ENCODE results near the gene SPATC1L. TPM values are rescaled to one million over a fixed set of nuclear protein-coding genes. Genes with fewer than 3 reads are reported as not detected.
A peak's percentile ranks its signal among the peaks of the same experiment; 100 is the strongest.

The SPATC1L gene
- total and polyA plus RNA-seq, 2 of the 8 experiments (the other 6 are each of a cell fraction or from before 2014, with no cell fraction given): 24.9 to 50.0 TPM

DNA sequence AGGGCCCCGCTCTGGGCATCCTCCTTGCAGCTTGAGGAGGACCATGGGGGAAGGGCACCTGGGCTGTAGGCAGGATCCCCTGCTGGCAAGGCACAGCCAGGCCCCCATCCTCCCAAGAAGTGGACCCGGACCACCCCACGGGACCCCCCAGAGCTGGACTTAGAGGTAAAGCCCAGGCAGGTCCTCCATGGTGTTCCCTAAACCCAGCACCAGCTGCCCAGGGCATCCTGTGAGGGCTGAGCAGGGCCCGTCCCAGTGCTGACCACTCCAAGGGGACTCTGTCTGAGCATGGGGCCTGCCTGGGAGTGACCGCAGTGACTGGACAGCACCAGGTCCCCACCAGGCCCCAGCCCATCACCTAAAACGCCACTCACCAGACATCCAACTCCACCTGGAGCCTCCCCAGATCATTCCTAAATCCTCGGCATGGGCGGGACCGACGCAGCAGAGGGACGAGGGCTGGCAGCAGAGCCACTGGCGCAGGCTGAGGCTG is 65.1 kb downstream of the SPATC1L start:
- no peak overlapping the region for H4K91ac ChIP-seq (replicated peaks; ENCODE audit: insufficient read length, low read length)
- 96% methylated on average over 12 of the region's 12 CpGs; no CpG with 5 or more reads in 1 of the 2 experiments for WGBS, 2 experiments (ENCODE audit: extremely low coverage in 1 of 2, insufficient coverage in 1 of 2, insufficient read length in 1 of 2, insufficient replicate concordance in 2 of 2, low coverage in 1 of 2, low lambda C conversion rate in 2 of 2, missing lambda C conversion rate in 1 of 2)
- H2BK5ac ChIP-seq (ENCODE audit: low read depth, low read length): no peak overlapping the region
- DNase-seq (ENCODE audit: low read depth in 1 of 2, low spot score in 2 of 2) (peak in 1 of 2 experiments; percentile 41), FAIRE-seq (no peak)
- no peak overlapping the region for H3K4ac ChIP-seq (replicated peaks; ENCODE audit: insufficient read length, low read depth, low read length)
- no peak overlapping the region for H4K8ac ChIP-seq (ENCODE audit: extremely low read depth, insufficient read depth, low read length)
- no peak overlapping the region for H3K14ac ChIP-seq (ENCODE audit: insufficient read length)
- no peak overlapping the region for H2BK20ac ChIP-seq (ENCODE audit: low read length)
- CTCF ChIA-PET (ENCODE audit: partially characterized antibody): no interaction called here
- H3K9ac ChIP-seq (replicated peaks in 1 of 4; ENCODE audit: extremely low read depth in 1 of 4, low read depth in 3 of 4, low read length in 3 of 4): no peak overlapping the region
- no peaks in the 10 kb centered on the region for H3K79me2 ChIP-seq (ENCODE audit: control insufficient read depth in 1 of 2, insufficient read depth in 2 of 2, low read length in 2 of 2)
- H4K20me1 ChIP-seq (replicated peaks in 1 of 2; ENCODE audit: control insufficient read depth in 1 of 2, insufficient read depth in 2 of 2, low read length in 2 of 2): peaks cover 0 to 9% of the 10 kb centered on the region in 2 experiments
- H2BK120ac ChIP-seq (replicated peaks; ENCODE audit: low read depth, low read length): no peak overlapping the region
- no peak overlapping the region for H2AFZ ChIP-seq (ENCODE audit: low read length)
- H2BK12ac ChIP-seq (ENCODE audit: low read depth, low read length): no peak overlapping the region
- no peaks in the 10 kb centered on the region for H3K4me1 ChIP-seq (replicated peaks in 1 of 4; ENCODE audit: control insufficient read depth in 3 of 4, insufficient read depth in 4 of 4, low read length in 3 of 4)
- no peak overlapping the region for H2BK15ac ChIP-seq (ENCODE audit: low read length)
- H3K56ac ChIP-seq (replicated peaks; ENCODE audit: insufficient read length, low read depth, low read length): no peak overlapping the region
- no peak overlapping the region for H3K4me3 ChIP-seq (ENCODE audit: extremely low read depth in 1 of 4, insufficient read depth in 2 of 4, low read depth in 3 of 4, low read length in 4 of 4)
- H3K79me1 ChIP-seq (ENCODE audit: low read depth, low read length): no peaks in the 10 kb centered on the region
- no peak overlapping the region for H3K23ac ChIP-seq (ENCODE audit: insufficient read length)
- peaks cover 0 to 15% (median 2%) of the 10 kb centered on the region in 4 experiments; a peak in 3 of 8 replicates for H3K36me3 ChIP-seq (ENCODE audit: control insufficient read depth in 2 of 4, insufficient read depth in 4 of 4, low read length in 3 of 4)
- H3K9me3 ChIP-seq (ENCODE audit: insufficient read depth in 2 of 2, low read depth in 1 of 2, low read length in 1 of 2): peaks cover 0 to 4% of the 10 kb centered on the region in 2 experiments; a peak in 2 of 4 replicates
- no peak overlapping the region for H3K27ac ChIP-seq (ENCODE audit: low read depth, low read length)
- H4K5ac ChIP-seq (ENCODE audit: insufficient read length, low read depth, low read length): no peak overlapping the region
- peaks cover 7% of the 10 kb centered on the region; the same call in 1 of the 2 replicates for H3K23me2 ChIP-seq (ENCODE audit: low read depth, low read length)
- H3K4me2 ChIP-seq (ENCODE audit: insufficient read depth in 1 of 2, low read depth in 2 of 2, low read length in 2 of 2): no peak overlapping the region
- no peak overlapping the region for H3K18ac ChIP-seq (ENCODE audit: extremely low read depth, low read length)
- no peak overlapping the region for H2AK5ac ChIP-seq (ENCODE audit: low read depth, low read length)
- no peaks in the 10 kb centered on the region for H3K27me3 ChIP-seq (replicated peaks in 1 of 4; ENCODE audit: control insufficient read depth in 3 of 4, extremely low read depth in 1 of 4, insufficient read depth in 3 of 4, low read length in 3 of 4)
- POLR2A ChIA-PET (ENCODE audit: partially characterized antibody): no interaction called here
- TF ChIP-seq RNF2 (IDR thresholded peaks at IDR 0.05; ENCODE audit: borderline replicate concordance, low read depth, low read length, missing control alignments, poor library complexity, severe bottlenecking) (no peak), CBX5 (IDR thresholded peaks at IDR 0.05; ENCODE audit: low read depth, low read length) (no peak), POU5F1 (IDR thresholded peaks at IDR 0.05; ENCODE audit: low read depth, low read length) (no peak), PHF8 (conservative IDR thresholded peaks at IDR 0.05; ENCODE audit: low read depth, low read length) (no peak), SP1 (IDR thresholded peaks at IDR 0.05; ENCODE audit: low read depth, low read length) (no peak), JUN (IDR thresholded peaks at IDR 0.05; ENCODE audit: low read depth, low read length) (no peak), BACH1 (IDR thresholded peaks at IDR 0.05; ENCODE audit: low read length) (no peak), JUND (IDR thresholded peaks at IDR 0.05; ENCODE audit: low read length) (no peak), FOSL1 (IDR thresholded peaks at IDR 0.05; ENCODE audit: insufficient read depth, low read depth, low read length) (no peak), CHD2 (IDR thresholded peaks at IDR 0.05; ENCODE audit: low read length) (no peak), CBX8 (IDR thresholded peaks at IDR 0.05; ENCODE audit: borderline replicate concordance, low read depth, low read length) (no peak), RXRA (IDR thresholded peaks at IDR 0.05; ENCODE audit: insufficient read depth, low read depth, low read length) (no peak), GTF2F1 (IDR thresholded peaks at IDR 0.05; ENCODE audit: borderline replicate concordance, low read depth, low read length) (no peak)
- TF ChIP-seq, protein P1, sequence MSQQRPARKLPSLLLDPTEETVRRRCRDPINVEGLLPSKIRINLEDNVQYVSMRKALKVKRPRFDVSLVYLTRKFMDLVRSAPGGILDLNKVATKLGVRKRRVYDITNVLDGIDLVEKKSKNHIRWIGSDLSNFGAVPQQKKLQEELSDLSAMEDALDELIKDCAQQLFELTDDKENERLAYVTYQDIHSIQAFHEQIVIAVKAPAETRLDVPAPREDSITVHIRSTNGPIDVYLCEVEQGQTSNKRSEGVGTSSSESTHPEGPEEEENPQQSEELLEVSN (IDR thresholded peaks at IDR 0.05): no peak
